LHCN-M2 (cell line): ENCODE data around the gene MBD6. TPM values are rescaled to one million over a fixed set of nuclear protein-coding genes. Genes with fewer than 3 reads are reported as not detected.
"Not testable (repeated sequence)": the region's sequence is repeated elsewhere in the genome, so short reads cannot be mapped to it uniquely, and the experiment has no call there.

Source experiments
- DNase-seq: peaks from one replicate; pipeline ENCODE4 v3.0.0-alpha.2; 2012; ENCODE audit warnings: low read depth
- total RNA-seq: library from RNA; depleted of rRNA; stranded (reverse); fragments of >200 nt; gene quantifications from 2 replicates; pipeline ENCODE4 v1.2.3, GENCODE V29; 2014

The MBD6 gene
- total RNA-seq, 1 experiment from 2014 or later = 7.5 TPM

GRCh38 chr12:57548488-57548887 is 25.9 kb downstream of the MBD6 start:
- no peak for DNase-seq

DNA sequence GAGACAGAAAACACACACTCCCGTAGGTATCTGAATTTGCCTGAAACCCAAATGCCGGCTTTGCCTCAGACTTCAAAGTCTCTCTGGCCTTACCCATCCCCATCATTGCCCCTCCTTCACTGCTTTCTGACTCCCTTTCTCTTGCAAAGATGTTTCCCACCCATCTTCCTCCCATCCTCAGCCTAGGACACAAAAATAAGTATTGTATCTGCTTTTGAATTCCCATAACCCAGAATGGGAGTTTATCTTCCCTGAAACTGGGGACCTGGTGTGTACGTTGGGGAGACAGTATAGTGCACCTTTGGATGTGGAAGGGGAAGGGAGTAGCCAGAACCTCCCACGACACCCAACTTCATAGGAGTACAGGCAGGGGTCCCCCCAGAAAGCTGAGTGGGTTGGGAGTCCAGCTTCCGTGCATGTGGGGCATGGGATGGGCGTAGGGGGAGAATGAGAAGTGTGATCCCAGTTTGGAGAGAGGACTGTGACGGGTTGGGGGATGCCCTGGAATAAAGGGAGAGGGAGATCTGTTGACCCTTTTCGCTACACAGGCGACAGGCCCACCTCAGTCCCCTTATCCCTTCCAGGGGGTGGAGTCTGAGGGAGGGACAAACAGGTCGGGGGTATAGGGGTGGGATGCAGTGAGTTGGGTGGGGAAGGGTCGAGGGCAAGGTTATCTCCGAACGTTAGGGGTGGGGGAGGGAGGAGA is 26.7 kb downstream of the MBD6 start:
- DNase-seq = no peak

GRCh38 chr12:57549909-57550640 is 27.5 kb downstream of the MBD6 start, which contains the start of gene KIF5A:
KIF5A (plus strand) TSS chr12:57550044; CDS start chr12:57550272, 228 bp downstream.
- no peak for DNase-seq

DNA sequence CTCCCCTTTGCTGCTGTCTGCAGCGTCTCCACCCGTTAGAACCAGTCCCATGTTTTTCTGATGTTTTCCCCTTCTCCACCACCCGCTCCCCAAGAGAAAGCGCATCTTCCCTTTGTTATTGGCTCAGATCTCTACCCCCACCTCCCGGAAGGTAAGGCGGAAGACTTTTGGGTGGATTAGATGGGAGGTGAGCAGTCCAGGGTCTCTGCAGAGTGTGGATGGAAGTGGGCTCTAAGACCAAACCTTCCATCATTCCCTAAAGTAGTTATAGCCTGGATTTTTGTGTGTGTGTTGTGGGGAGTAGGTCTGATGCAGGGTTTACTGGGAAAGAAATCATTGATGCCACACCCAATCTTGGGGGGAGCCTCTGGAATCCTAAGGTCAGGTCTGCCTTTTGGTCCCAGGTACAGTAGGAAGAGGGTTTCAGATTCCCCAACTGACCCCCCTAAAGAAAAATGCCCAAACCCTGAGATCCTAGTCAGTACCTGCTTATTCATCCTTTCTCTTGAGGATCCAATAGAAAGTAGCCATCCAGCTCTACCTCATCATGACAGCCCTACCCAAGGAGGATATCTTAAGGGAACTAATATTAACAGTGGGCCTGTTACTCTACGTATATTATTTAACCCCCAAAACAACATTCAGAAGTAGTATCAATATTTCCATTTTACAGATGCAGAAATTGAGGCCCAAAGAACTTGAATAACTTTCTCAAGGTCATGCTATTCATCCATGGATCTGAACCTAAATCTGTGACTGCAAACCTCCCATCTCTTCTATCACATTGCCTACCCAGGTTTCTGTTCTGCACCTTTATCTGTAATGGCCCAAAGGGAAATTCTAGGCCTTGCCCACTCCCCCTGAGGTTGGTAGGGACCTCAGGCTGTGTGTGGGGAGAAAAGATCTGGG is 28.3 kb downstream of the MBD6 start:
- DNase-seq = no peak

GRCh38 chr12:57551637-57552305 is 29.1 kb downstream of the MBD6 start:
- DNase-seq = no peak

DNA sequence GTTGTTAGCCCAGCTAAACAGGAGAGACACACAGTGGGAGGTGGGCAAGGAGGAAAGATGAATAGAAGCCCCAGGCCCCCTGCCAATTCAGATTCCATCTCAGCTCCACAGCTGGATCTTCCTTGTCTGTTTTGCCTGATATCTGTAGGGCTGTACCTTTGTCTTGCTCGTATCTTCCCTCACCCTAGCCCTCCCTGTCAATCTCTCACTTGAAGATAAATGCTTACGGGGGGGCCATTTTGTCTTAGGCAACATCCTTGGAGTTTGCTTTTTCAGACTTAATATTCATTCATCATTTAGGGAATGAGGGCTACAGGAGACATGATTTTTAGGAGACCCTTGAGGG is 29.7 kb downstream of the MBD6 start:
- no peak for DNase-seq

- no peak for DNase-seq
These were observed 30.2 kb downstream of the MBD6 start for GRCh38 chr12:57552835-57553313.

DNA sequence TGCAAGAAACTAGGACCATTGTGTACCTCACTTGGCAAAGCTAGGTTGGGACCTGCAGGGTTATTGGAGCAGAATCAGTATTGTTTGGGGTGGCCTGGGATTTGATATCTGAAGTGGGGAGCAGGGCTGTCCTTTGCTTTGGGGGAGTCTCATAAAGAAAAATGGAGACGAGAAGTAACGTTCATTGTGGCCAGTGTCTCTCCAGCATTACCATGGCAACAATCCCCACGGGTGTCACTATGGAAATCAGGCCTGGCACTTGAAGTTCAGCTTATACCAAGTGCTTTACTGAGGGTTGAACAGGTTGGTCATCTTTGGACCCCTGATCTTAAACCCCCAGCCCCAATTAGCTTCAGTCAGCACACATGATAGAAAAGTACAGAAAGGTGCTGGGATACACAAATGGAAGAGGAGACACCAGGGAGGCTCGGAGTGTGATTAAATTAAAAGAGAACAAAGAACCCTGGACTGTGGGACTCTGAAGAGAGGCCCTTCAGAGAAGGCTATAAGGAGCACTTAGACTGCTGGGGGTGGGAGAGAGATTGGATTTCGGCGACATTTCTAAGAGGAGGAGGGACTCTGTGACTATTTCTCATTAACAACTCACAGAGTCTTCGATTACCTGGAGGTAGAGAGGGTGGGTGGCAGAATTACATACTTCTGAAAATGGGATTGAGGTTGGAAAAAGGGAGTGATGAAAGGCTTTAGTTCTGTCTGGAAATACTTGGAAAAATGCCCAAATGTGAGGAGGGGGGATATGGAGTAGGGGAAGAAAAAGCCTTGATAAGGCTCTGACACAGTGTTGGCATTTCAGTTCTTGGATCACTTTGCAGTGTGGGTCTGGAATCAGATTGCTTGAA is 30.9 kb downstream of the MBD6 start:
- DNase-seq = no peak

DNA sequence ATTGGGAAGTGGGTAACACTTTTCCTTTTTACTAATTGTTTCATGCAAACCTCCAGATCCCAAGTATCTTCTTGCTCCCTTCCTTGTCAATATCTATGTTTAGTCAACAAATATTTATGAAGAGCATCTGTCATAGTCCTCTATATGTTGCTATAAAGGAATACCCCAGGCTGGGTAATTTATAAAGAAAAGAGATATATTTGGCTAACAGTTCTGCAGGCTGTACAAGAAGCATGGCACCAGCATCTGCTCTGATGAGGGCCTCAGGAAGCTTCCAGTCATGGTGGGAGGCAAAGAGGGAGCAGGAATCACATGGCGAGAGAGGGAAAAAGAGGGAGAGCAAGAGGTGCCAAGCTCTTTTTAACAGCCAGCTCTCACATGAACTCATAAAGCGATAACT is 31.8 kb downstream of the MBD6 start:
- no peak for DNase-seq

GRCh38 chr12:57554897-57555296 is 32.3 kb downstream of the MBD6 start:
- DNase-seq = no peak

DNA sequence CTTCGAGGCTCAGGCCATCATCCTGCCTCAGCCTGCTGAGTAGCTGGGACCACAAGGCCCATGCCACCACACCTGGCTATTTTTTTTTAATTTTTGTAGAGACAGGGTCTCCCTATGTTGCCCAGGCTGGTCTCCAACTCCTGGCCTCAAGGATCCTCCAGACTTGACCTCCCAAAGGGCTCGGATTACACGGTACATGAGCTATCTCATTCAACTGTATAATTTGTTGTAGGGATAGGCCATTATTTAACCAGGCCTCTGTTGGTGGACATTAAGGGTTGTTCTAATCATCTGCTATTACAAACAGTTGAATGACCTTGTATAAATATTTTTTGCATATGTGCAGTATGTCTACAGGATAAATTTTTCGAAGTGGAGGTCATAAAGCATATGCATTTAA is 36.2 kb downstream of the MBD6 start:
- DNase-seq = no peak

DNA sequence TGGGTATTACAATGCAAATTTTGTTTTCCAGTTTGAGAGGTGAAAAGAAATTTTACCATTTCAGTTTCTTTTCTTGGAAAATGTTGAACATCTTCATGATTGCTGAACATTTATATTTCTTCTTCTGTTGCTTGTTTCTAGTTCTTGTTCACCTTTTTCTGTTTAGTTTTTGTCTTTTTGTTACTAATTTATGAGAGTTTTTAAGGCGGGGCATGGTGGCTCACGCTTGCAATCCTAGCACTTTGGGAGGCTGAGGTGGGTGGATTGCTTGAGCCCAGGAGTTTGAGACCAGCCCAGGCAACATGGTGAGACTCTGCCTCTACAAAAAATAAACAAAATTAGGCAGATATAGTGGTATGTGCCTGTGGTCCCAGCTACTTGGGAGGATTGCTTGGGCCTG is 37.9 kb downstream of the MBD6 start:
- no peak for DNase-seq

- peak; percentile 44 for DNase-seq
These were observed 38.5 kb downstream of the MBD6 start for GRCh38 chr12:57561117-57561516.

DNA sequence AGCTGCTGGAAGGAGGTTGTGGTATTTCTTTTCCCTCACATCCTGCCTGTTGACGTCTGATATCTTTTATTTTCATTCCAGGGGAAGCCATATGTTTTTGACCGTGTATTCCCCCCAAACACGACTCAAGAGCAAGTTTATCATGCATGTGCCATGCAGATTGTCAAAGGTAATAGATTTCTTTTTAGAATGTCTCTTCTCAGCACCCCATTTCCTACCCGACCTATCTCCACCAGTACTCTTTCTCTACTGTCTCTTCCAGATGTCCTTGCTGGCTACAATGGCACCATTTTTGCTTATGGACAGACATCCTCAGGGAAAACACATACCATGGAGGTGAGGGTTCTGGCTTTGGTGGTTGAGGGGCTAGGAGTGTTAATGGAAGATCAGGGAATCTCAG is 40.7 kb downstream of the MBD6 start:
- no peak for DNase-seq

- no peak for DNase-seq
These were observed 41.6 kb downstream of the MBD6 start for GRCh38 chr12:57564178-57564740.

- no peak for DNase-seq
These were observed 46.2 kb downstream of the MBD6 start for GRCh38 chr12:57568838-57569237.

DNA sequence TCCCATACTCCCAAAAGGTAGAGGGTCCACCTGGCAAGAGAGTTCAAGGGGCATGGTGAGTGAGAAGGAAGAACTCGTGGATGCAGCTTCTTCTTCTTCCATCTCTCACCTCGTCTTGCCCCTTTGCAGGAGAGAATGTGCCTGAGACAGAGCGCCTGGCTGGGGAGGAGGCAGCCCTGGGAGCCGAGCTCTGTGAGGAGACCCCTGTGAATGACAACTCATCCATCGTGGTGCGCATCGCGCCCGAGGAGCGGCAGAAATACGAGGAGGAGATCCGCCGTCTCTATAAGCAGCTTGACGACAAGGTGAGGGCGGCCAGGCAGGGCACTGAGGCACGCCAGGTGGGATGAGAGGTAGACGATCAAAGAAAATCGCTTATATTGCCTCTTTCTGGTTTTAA is 47.2 kb downstream of the MBD6 start:
- DNase-seq = no peak

GRCh38 chr12:57570438-57570837 is 47.8 kb downstream of the MBD6 start:
- not testable (repeated sequence) for DNase-seq

- no peak for DNase-seq
These were observed 49.5 kb downstream of the MBD6 start for GRCh38 chr12:57571926-57572762.
